CD4-positive, alpha-beta T cell treated with Interleukin-6 at 100 ng/mL for 8 hours (primary cell): ENCODE data around the gene NOX3.
"Not testable (repeated sequence)": the region's sequence is repeated elsewhere in the genome, so short reads cannot be mapped to it uniquely, and the experiment has no call there.

Experiments used
- DNase-seq: peaks from one replicate; pipeline ENCODE4 v3.0.0-alpha.2; 2020; ENCODE audit warnings: mixed read lengths, low spot score

Gene NOX3

GRCh38 chr6:155371230-155371629 lies 84.4 kb downstream of the NOX3 start:
- no peak for DNase-seq

GRCh38 chr6:155366325-155366724 lies 89.3 kb downstream of the NOX3 start:
- DNase-seq, result no peak

- no peak for DNase-seq
Measured at GRCh38 chr6:155364844-155365437, 90.7 kb downstream of the NOX3 start.

DNA sequence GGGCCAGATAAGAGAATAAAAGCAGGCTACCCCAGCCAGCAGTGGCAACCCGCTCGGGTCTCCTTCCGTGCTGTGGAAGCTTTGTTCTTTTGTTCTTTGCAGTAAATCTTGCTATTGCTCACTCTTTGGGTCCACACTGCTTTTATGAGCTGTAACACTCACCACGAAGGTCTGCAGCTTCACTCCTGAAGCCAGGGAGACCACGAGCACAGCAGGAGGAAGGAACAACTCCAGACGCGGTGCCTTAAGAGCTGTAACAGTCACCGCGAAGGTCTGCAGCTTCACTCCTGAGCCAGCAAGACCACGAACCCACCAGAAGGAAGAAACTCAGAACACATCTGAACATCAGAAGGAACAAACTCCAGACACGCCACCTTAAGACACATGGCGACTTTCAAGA lies 91.6 kb downstream of the NOX3 start:
- not testable (repeated sequence) for DNase-seq

DNA sequence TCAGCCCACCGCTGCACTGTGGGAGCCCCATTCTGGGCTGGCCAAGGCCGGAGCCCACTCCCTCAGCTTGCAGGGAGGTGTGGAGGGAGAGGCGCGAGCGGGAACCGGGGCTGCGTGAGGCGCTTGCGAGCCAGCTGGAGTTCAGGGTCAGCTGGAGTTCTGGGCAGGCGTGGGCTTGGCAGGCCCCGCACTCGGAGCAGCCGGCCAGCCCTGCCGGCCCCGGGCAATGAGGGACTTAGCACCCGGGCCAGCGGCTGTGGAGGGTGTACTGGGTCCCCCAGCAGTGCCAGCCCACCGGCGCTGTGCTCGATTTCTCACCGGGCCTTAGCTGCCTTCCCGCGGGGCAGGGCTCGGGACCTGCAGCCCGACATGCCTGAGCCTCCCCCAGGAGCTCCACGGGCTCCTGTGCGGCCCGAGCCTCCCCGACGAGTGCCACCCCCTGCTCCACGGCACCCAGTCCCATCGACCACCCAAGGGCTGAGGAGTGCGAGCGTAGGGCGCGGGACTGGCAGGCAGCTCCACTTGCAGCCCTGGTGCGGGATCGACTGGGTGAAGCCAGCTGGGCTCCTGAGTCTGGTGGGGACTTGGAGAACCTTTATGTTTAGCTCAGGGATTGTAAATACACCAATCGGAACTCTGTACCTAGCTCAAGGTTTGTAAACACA lies 92.5 kb downstream of the NOX3 start:
- DNase-seq, result not testable (repeated sequence)

- no peak for DNase-seq
Measured at GRCh38 chr6:155354167-155354566, 101.5 kb downstream of the NOX3 start.

DNA sequence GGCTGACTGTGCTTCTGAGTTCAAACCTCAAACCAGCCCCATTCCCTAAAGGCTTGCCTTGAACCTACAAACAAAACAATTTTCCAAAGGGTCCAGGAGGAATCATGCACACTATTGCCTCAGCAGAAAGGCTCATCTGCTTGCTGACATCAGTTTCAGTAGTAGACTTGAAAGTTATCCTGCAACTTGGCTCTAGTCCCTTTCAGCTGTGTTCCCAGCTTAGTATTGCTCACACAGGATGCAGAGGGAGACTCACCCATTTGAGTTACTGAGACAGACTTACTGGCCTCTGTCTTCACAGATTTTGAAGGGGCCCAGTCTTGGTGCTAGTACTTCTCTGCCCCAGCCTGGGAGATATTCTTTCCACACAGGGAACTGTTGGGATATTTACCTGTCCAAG lies 102.8 kb downstream of the NOX3 start:
- DNase-seq, result no peak

DNA sequence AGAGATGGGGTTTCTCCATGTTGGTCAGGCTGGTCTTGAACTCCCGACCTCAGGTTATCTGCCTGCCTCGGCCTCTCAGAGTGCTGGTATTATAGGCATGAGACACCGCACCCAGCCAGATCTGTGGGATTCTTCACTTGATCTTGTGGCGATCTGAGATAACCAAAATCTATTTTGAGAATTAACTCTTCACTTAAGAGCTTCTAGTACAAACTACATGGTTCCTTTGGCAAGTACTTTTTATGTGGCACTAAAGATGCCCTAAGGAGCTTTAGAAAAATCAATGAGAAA lies 103.6 kb downstream of the NOX3 start:
- DNase-seq, result no peak

DNA sequence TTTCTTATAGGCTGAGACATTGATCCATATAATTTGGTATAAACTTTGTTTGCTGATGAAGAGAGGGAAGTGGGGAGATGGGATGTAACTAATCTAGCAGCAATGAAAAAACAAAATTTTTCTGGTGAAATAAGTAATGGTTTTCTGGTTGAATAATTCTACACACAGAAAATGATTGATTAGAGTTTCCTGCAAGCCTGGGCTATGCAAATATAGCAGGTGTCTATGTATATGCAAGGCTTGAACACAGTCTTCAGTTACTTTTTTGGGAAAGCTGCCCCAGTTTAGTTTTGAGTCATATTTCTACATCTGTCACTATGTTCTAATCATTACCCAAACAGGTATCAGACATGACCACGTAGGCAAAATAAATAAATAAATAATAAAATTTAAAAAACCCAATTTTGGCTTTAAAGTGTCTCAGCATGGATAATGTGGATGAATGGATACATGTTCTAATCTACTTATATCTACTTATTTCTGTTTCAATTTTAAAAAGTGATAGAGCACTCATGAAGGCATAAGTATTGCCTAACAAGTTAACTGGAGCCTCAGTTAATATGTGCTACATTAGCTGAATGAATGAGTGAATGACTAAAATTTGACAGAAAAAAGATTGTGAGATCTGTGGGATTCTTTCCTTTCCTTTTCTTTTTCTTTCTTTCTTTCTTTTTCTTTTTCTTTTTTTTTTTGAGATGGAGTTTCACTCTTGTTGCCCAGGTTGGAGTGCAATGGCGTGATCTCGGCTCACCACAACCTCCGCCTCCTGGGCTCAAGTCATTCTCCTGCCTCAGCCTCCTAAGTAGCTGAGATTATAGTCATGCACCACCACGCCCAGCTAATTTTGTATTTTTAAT lies 104.1 kb downstream of the NOX3 start:
- DNase-seq, result no peak

DNA sequence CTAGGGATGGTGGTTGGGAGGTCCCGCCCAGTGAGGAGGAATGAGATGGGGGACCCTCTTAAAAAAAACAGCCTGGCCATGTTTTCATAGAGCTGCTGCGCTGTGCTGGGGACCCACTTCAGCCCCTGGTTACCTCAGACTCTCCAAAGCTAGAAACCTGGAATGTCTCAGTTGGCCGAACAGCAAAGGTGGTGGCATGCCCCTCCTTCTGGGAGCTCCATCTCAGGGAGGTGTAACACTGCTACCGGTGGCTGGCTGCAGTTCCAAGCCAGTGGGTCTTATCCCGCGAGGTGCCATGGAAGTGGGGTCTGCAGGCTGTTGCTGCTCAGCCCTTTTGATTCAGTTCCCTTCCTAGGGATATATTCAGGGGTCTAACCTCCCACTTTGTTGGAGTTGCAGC lies 105.7 kb downstream of the NOX3 start:
- DNase-seq, result no peak

- no peak for DNase-seq
Measured at GRCh38 chr6:155349129-155349528, 106.5 kb downstream of the NOX3 start.

DNA sequence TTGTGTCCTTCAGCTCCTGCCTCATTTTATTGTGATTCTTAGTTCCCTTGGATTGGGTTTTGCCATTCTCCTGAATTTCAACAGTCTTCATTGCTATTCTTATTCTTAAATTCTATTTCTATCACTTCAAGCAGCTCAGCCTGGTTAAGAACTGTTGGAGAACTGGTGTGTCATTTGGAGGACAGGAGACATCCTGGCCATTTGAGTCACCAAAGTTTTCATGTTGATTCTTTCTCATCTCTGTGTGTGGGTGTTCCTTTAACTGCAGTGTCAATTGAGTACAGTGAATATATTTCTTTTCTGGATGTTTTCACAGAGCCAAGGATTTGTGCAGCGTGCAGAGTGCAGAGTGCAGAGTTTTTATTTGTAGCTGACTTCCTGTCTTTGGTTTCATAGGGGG lies 107.8 kb downstream of the NOX3 start:
- DNase-seq, result no peak

GRCh38 chr6:155346957-155347356 lies 108.7 kb downstream of the NOX3 start:
- no peak for DNase-seq
